RWPE1 (cell line): ENCODE data around the gene TUNAR.
A peak's percentile ranks its signal among the peaks of the same experiment; 100 is the strongest.

Source experiments
- CTCF ChIA-PET: fragments of 350-600 bp; sonication (Branson Sonifier 250); formaldehyde crosslinking; extraction: SDS; loops from one replicate; lab custom pipeline; 2021; lab: Yijun Ruan, JAX
- POLR2A ChIA-PET: fragments of 400-600 bp; formaldehyde crosslinking; extraction: SDS; loops from one replicate; lab custom pipeline; 2020; ENCODE audit warnings: antibody characterized with exemption; ENCODE audit not compliant: low non-redundant PET; lab: Yijun Ruan, JAX
- DNase-seq: peaks from one replicate; pipeline ENCODE4 v3.0.0; 2012; ENCODE audit warnings: low spot score
- H3K27ac ChIP-seq: fragments of 450-650 bp; 2 replicates; pipeline ENCODE4 v1.5.1; 2017
- TF ChIP-seq, protein P1 (sequence below): fragments of 450-650 bp; conservative IDR thresholded peaks from 2 replicates; pipeline ENCODE4 v1.5.1; 2017; ENCODE audit warnings: low read depth, mild to moderate bottlenecking

Gene TUNAR

DNA sequence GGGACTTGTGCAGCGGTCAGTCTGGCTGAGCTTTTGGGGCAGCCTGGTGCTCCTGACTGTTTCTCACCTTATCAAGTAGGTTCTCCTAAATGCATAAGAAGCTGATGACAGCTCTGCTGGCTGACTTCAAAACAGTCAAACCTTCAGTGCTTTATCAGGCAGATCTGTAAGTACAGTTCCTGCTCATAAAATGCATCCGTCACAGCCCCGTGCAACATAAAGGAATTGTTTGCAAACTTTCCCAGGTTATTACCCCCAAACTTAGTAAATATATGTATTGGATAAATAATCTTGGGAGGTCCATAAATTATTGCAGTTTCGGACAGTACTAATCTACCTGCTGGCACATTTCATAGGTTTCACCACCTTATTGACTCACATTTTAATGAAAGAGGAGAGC lies 10.7 kb downstream of the TUNAR start:
- POLR2A ChIA-PET = no interaction called here
- no peak for DNase-seq
- H3K27ac ChIP-seq = no peak overlapping the region
- CTCF ChIA-PET = interaction anchor here (1.3 kb wide), 1 partner anchor 461 kb away, joined by 3 read pairs; no protein-coding TSS in a partner anchor
- TF ChIP-seq, protein P1, sequence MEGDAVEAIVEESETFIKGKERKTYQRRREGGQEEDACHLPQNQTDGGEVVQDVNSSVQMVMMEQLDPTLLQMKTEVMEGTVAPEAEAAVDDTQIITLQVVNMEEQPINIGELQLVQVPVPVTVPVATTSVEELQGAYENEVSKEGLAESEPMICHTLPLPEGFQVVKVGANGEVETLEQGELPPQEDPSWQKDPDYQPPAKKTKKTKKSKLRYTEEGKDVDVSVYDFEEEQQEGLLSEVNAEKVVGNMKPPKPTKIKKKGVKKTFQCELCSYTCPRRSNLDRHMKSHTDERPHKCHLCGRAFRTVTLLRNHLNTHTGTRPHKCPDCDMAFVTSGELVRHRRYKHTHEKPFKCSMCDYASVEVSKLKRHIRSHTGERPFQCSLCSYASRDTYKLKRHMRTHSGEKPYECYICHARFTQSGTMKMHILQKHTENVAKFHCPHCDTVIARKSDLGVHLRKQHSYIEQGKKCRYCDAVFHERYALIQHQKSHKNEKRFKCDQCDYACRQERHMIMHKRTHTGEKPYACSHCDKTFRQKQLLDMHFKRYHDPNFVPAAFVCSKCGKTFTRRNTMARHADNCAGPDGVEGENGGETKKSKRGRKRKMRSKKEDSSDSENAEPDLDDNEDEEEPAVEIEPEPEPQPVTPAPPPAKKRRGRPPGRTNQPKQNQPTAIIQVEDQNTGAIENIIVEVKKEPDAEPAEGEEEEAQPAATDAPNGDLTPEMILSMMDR = no peak

DNA sequence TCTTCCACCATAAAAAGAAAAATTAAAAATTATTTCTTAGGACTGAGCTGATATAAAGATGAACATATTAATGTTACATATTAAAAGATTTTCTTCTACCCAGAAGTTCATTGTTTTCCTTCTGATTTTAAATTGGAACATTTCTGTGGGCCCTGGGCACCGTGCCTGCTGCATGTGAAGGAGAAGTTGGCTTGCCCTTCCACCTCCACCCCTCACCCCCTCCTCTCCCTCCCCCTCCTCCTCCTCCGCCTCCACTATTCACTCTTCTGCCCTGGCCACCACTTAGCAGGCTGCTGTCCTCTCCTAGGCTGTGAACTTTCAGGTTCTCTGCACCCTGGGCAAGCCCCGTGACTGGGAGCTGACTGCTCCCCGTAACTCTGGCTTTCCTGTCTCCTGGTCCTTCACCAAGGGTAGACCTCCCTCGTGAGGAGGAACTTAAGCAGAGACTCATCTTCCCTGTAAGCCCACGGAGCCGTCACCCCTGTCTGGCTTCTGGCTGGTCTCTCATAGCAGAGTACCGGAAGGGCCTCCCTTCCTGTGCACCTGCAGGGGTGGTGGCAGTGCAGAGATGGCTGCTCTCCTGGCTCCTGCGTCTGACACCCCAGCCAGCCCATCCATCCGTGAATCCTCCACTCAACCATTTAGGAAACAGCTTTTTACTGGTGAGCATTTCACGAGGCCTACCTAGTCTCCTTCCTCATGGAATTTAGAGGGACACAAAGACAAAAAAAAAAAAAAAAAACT lies 12.8 kb downstream of the TUNAR start:
- CTCF ChIA-PET = no interaction called here
- no peak overlapping the region for H3K27ac ChIP-seq
- POLR2A ChIA-PET = no interaction called here

DNA sequence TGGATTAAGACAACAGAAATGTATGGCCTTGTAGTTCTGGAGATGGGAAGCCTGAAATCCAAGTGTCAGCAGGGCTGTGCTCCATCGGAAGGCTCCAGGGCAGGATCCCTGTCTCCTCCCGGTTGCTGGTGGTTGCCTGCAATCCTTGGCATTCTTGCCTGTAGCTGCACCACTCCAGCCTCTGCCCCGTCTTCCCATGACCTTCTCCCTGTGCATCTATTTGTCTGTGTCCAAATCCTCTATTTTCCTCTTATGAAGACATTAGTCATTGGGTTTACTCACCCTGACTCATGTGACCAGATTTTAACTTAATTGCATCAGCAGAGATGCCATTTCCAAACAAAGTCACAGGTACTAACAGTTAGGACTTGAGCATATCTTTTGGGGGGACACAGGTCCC lies 15.1 kb downstream of the TUNAR start:
- peak overlapping the region; percentile 53 for H3K27ac ChIP-seq
- CTCF ChIA-PET = interaction anchor here (1.0 kb wide), 1 partner anchor 118 kb away, joined by 3 read pairs; no protein-coding TSS in a partner anchor
- DNase-seq = peak; percentile 59
- POLR2A ChIA-PET = no interaction called here
- TF ChIP-seq, protein P1 = no peak

More for the DNA sequence above, 12.8 kb downstream of the TUNAR start:
- DNase-seq = no peak
- TF ChIP-seq, protein P1 = no peak

DNA sequence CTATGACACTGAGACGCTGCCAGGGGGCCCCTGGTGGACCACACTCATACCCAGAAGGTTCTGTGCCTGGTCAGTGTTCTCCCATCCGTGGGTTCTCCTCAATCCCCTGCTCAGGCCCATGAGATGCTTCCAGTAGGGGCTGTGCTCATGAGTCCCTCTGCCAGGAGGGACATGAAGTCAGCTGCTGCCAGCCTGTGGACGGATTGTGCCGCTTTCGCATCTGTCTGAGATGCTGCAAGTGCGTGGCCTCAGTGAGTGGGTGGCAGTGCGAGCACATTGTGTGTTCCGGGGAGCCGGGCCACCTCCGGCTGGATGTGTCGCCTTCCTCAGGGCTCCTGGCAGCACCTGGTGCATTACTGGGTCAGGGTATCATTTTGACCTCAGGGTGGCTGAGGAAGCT lies 15.5 kb downstream of the TUNAR start:
- H3K27ac ChIP-seq = peak overlapping the region; percentile 53; the same call in 1 of the 2 replicates
- TF ChIP-seq, protein P1 = no peak
- CTCF ChIA-PET = interaction anchor here (1.0 kb wide), 1 partner anchor 118 kb away, joined by 3 read pairs; no protein-coding TSS in a partner anchor
- DNase-seq = no peak
- POLR2A ChIA-PET = no interaction called here

DNA sequence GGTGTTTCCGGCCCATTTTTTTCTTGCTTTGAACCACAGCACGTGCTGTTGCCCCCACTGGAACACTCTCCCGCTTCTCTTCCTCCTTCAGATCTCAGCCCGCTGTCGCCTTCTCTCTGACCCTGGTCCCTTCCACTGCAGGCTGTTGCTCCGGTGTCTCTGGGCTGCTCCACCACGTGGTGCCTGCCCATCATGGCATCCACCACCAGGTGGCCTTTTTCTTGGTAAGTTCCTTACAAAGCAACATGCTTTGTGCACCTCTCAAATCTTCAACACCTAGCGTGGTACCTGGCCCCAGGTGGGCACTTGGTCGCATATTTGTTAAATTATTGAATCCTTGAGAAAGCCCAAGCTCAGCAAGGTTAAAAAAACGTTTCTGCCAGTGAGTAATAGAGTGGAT lies 19.1 kb downstream of the TUNAR start:
- DNase-seq = peak; percentile 32
- H3K27ac ChIP-seq = no peak overlapping the region
- TF ChIP-seq, protein P1 = no peak
- ChIA-PET CTCF (interaction anchor here (0.6 kb wide), 1 partner anchor 91 kb away, joined by 5 read pairs; no protein-coding TSS in a partner anchor), POLR2A (no interaction called here)

DNA sequence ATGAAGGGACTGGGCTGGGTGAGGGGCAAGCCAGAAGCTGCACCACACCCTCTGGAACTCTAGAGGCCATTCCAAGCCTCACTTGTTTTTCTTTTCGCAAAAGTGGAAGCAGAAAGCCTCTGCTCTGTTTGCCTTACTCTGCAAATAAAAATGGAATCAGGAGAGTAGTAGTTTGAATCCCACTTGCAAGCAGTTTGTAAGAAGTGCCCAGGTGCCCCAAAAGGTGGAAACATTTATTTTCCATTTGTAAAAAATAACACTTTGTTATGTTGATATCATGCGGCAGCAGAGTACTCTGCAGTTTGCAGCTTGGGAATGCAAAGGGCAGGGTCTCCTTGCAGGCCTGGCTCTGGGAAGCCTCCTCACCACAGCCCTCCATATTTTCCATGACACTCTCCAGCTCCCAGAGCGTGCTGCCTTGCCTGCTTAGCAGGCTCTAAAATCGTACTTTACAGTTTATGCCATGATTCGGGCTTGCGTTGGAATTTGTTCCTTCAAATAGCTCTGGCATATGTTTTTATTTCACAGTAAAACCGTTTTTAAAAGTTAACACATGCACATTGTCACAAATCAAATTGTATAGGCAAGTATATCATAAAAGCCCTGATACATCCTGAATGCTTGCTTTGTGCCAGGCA lies 20.0 kb downstream of the TUNAR start:
- no peak overlapping the region for H3K27ac ChIP-seq
- no peak for DNase-seq
- TF ChIP-seq, protein P1 = no peak
- ChIA-PET CTCF (no interaction called here), POLR2A (no interaction called here)
